WTC11 (cell line): ENCODE data around the gene CPNE5. TPM values are rescaled to one million over a fixed set of nuclear protein-coding genes. Genes with fewer than 3 reads are reported as not detected.

Experiments used
- ATAC-seq: fragments of 200-7000 bp; cut with Tn5 transposase; 2 replicates; pipeline ENCODE4 v1.10.0; 2021; ENCODE audit warnings: mild to moderate bottlenecking, moderate library complexity
- CTCF ChIA-PET: fragments of 300-600 bp; sonication (Branson Sonifier 250); formaldehyde crosslinking; loops from one replicate; lab custom pipeline; 2021; ENCODE audit warnings: antibody characterized with exemption; lab: Charles Lee
- POLR2A ChIA-PET: fragments of 350-600 bp; sonication (Branson Sonifier 250); formaldehyde crosslinking; loops from one replicate; lab custom pipeline; 2021; ENCODE audit warnings: antibody characterized with exemption; lab: Charles Lee
- DNase-seq: peaks from one replicate; pipeline ENCODE4 v3.0.0; 2021; ENCODE audit warnings: low spot score
- H3K27ac Mint-ChIP-seq: 2 replicates; pipeline ENCODE4 v1.8.0; 2021; ENCODE audit warnings: mixed read lengths
- H3K27me3 Mint-ChIP-seq: 2 replicates; pipeline ENCODE4 v1.8.0; 2021; ENCODE audit warnings: low read depth, mild to moderate bottlenecking, moderate library complexity, mixed read lengths
- H3K36me3 Mint-ChIP-seq: 2 replicates; pipeline ENCODE4 v1.8.0; 2021; ENCODE audit warnings: mixed read lengths
- H3K4me1 Mint-ChIP-seq: 2 replicates; pipeline ENCODE4 v1.8.0; 2022; ENCODE audit warnings: mixed read lengths
- H3K4me3 Mint-ChIP-seq: 2 replicates; pipeline ENCODE4 v1.8.0; 2021; ENCODE audit warnings: mild to moderate bottlenecking, moderate library complexity, mixed read lengths
- H3K9me3 Mint-ChIP-seq: 2 replicates; pipeline ENCODE4 v1.8.0; 2021; ENCODE audit warnings: mixed read lengths
- AR ChIP-seq: fragments of 250-450 bp; sonication (Bioruptor Pico); IDR thresholded peaks from 2 replicates; pipeline ENCODE4 v1.9.0; 2021; ENCODE audit warnings: mild to moderate bottlenecking
- ATF1 ChIP-seq: sonication (generic); formaldehyde crosslinking; IDR thresholded peaks from 2 replicates; pipeline ENCODE4 v1.8.1; 2023; ENCODE audit warnings: mild to moderate bottlenecking, moderate library complexity, missing genetic modification reagents
- ATF2 ChIP-seq: sonication (generic); formaldehyde crosslinking; IDR thresholded peaks from 2 replicates; pipeline ENCODE4 v1.8.1; 2022; ENCODE audit warnings: low read depth, missing genetic modification reagents, borderline replicate concordance
- E2F1 ChIP-seq: sonication (generic); formaldehyde crosslinking; IDR thresholded peaks from 2 replicates; pipeline ENCODE4 v1.8.0; 2022; ENCODE audit warnings: mild to moderate bottlenecking, missing genetic modification reagents
- FOXJ3 ChIP-seq: sonication (generic); formaldehyde crosslinking; IDR thresholded peaks from 2 replicates; pipeline ENCODE4 v1.9.0; 2021; ENCODE audit warnings: missing genetic modification reagents, mild to moderate bottlenecking, borderline replicate concordance
- FOXP4 ChIP-seq: sonication (generic); formaldehyde crosslinking; IDR thresholded peaks from 2 replicates; pipeline ENCODE4 v1.8.0; 2022; ENCODE audit warnings: mild to moderate bottlenecking, missing genetic modification reagents
- GTF2I ChIP-seq: fragments of 250-450 bp; sonication (Bioruptor Pico); conservative IDR thresholded peaks from 2 replicates; pipeline ENCODE4 v1.4.0; 2021; ENCODE audit warnings: mild to moderate bottlenecking
- NR1H2 ChIP-seq: sonication (generic); formaldehyde crosslinking; IDR thresholded peaks from 2 replicates; pipeline ENCODE4 v1.9.0; 2021; ENCODE audit warnings: mild to moderate bottlenecking, moderate library complexity, missing genetic modification reagents
- NR2C2 ChIP-seq: sonication (generic); formaldehyde crosslinking; IDR thresholded peaks from 2 replicates; pipeline ENCODE4 v1.8.0; 2022; ENCODE audit warnings: mild to moderate bottlenecking, missing genetic modification reagents
- RELA ChIP-seq: sonication (generic); formaldehyde crosslinking; IDR thresholded peaks from 2 replicates; pipeline ENCODE4 v1.8.1; 2022; ENCODE audit warnings: missing genetic modification reagents, mild to moderate bottlenecking, borderline replicate concordance
- SMAD3 ChIP-seq: sonication (generic); formaldehyde crosslinking; IDR thresholded peaks from 2 replicates; pipeline ENCODE4 v1.8.0; 2022; ENCODE audit warnings: missing genetic modification reagents, mild to moderate bottlenecking, borderline replicate concordance
- STAT6 ChIP-seq: sonication (generic); formaldehyde crosslinking; conservative IDR thresholded peaks from 2 replicates; pipeline ENCODE4 v1.8.1; 2023; ENCODE audit warnings: mild to moderate bottlenecking, low read depth, missing genetic modification reagents, moderate library complexity
- TCF7 ChIP-seq: sonication (generic); formaldehyde crosslinking; IDR thresholded peaks from 2 replicates; pipeline ENCODE4 v1.8.0; 2022; ENCODE audit warnings: mild to moderate bottlenecking, low read depth, missing genetic modification reagents, moderate library complexity
- TEAD1 ChIP-seq: sonication (generic); formaldehyde crosslinking; IDR thresholded peaks from 2 replicates; pipeline ENCODE4 v1.8.0; 2022; ENCODE audit warnings: mild to moderate bottlenecking, missing genetic modification reagents
- ZNF232 ChIP-seq: sonication (generic); formaldehyde crosslinking; IDR thresholded peaks from 2 replicates; pipeline ENCODE4 v1.8.0; 2022; ENCODE audit warnings: mild to moderate bottlenecking, missing genetic modification reagents
- ZNF281 ChIP-seq: sonication (generic); formaldehyde crosslinking; IDR thresholded peaks from 2 replicates; pipeline ENCODE4 v1.8.0; 2023; ENCODE audit warnings: mild to moderate bottlenecking, missing genetic modification reagents
- total RNA-seq: library from RNA; stranded (reverse); gene quantifications from 3 replicates; pipeline ENCODE4 v1.2.3, GENCODE V29; 2021

Gene CPNE5
- total RNA-seq, 1 experiment from 2014 or later, result 0.44 TPM

GRCh38 chr6:36845233-36845632 is 6.0 kb upstream of the CPNE5 start:
- no peak overlapping the region for H3K27ac Mint-ChIP-seq

GRCh38 chr6:36844232-36845170 is 5.3 kb upstream of the CPNE5 start:
- ChIA-PET POLR2A (no interaction called here), CTCF (interaction anchor here (0.6 to 1.3 kb wide), 3 partner anchors 16 to 80 kb away, joined by 3 to 4 read pairs (median 4); no protein-coding TSS in a partner anchor)
- Mint-ChIP-seq H3K9me3 (no peaks in the 10 kb centered on the region), H3K4me1 (peaks cover 30% of the 10 kb centered on the region), H3K36me3 (no peaks in the 10 kb centered on the region), H3K27me3 (peaks cover 26% of the 10 kb centered on the region), H3K27ac (no peak overlapping the region; the same call in 1 of the 2 replicates), H3K4me3 (no peak overlapping the region)
- ATAC-seq, result no peak
- DNase-seq, result no peak
- TF ChIP-seq TCF7 (CRISPR knock-in tag), result no peak
- TF ChIP-seq RELA (CRISPR knock-in tag), result no peak
- TF ChIP-seq TEAD1 (CRISPR knock-in tag), result no peak
- TF ChIP-seq ATF2 (CRISPR knock-in tag), result no peak
- TF ChIP-seq SMAD3 (CRISPR knock-in tag), result no peak
- no peak for TF ChIP-seq E2F1 (CRISPR knock-in tag)
- no peak for TF ChIP-seq NR2C2 (CRISPR knock-in tag)
- no peak for TF ChIP-seq FOXJ3 (CRISPR knock-in tag)
- TF ChIP-seq ATF1, result no peak
- no peak for TF ChIP-seq ZNF281 (CRISPR knock-in tag)
- no peak for TF ChIP-seq GTF2I (CRISPR knock-in tag)
- no peak for TF ChIP-seq STAT6 (CRISPR knock-in tag)
- TF ChIP-seq NR1H2 (CRISPR knock-in tag), result no peak
- no peak for TF ChIP-seq FOXP4
- no peak for TF ChIP-seq ZNF232 (CRISPR knock-in tag)

More at GRCh38 chr6:36845233-36845632, 6.0 kb upstream of the CPNE5 start:
- no peak for TF ChIP-seq AR
- ATAC-seq (no peak), DNase-seq (no peak)
- ChIA-PET CTCF (interaction anchor here (1.3 kb wide), 1 partner anchor 62 kb away, joined by 4 read pairs; no protein-coding TSS in a partner anchor), POLR2A (no interaction called here)
- Mint-ChIP-seq H3K4me3 (no peak overlapping the region), H3K36me3 (no peaks in the 10 kb centered on the region), H3K4me1 (peaks cover 37% of the 10 kb centered on the region), H3K27me3 (peaks cover 20% of the 10 kb centered on the region), H3K9me3 (no peaks in the 10 kb centered on the region)
